GM12872 (cell line): ENCODE data around the gene CASP8AP2.

Experiments
- TF ChIP-seq, protein P1 (sequence below): IDR thresholded peaks from 3 replicates; pipeline ENCODE4 v1.5.1; 2011; ENCODE audit warnings: low read depth, mild to moderate bottlenecking, low read length, moderate library complexity; ENCODE audit not compliant: insufficient read depth

CASP8AP2 gene

DNA sequence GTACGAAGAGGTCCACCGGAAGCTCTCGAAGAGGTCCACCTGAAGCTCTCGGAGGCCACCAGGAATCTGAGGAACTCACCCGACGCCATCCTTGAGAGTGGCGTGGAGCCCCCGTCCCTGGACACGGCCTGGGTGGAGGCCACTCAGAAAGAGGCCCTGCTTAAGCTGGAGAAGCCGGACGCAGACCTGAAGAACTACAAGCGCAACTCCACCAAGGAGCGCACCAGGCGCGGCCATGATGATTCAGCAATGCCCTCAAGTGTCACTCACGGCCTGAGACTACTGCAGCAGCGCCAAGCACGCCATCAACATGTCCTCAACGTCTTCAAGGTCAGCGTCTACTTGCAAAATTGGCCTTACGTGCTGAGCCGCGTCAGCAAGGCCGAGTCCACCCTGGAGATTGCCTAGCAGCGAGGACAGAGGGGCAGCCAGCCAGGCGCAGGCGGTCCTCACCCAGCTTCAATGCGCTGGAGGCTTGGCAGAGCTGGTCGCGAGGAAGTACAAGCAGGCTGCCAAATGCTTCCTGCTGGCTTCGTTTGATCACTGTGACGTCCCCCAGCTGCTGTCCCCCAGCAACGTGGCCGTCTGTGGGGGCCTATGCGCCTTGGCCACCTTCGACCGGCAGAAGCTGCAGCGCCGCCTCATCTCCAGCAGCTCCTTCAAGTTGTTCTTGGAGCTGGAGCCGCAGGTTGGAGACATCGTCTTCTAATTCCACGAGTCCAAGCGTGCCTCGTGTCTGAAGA, 56.9 kb downstream of the CASP8AP2 start:
- TF ChIP-seq, protein P1, sequence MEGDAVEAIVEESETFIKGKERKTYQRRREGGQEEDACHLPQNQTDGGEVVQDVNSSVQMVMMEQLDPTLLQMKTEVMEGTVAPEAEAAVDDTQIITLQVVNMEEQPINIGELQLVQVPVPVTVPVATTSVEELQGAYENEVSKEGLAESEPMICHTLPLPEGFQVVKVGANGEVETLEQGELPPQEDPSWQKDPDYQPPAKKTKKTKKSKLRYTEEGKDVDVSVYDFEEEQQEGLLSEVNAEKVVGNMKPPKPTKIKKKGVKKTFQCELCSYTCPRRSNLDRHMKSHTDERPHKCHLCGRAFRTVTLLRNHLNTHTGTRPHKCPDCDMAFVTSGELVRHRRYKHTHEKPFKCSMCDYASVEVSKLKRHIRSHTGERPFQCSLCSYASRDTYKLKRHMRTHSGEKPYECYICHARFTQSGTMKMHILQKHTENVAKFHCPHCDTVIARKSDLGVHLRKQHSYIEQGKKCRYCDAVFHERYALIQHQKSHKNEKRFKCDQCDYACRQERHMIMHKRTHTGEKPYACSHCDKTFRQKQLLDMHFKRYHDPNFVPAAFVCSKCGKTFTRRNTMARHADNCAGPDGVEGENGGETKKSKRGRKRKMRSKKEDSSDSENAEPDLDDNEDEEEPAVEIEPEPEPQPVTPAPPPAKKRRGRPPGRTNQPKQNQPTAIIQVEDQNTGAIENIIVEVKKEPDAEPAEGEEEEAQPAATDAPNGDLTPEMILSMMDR = no peak

DNA sequence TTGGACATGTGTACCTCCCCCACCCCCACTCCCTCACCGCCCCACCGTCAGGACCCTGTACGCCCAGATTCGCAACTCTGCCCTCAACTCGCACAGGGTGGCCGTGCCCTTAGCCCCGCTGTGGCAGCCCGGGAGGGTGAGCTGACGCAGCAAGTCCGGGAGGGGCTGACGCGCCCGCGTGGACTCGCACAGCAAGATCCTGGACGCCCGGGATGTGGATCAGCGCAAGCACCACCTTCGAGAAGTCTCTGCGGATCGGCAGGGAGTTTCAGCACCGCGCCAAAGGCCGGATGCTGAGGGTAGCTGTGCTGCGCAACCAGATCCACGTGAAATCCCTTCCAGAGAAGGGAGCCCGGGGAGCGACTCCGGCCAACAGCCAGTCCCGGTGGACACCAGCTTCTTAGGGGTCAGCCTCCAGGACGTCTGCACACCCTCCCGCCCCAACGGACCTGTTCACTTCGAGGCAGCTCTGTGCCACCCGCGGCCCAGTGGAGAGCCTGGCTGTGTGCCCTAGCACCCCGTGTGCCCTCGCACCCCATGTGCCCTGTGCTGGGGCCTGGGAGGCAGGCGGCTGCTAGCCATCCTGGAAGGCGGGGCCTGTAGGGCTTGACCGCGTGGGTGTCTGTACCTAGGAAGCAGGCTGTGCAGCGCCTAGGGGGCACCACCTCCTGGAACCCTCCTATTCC, 57.9 kb downstream of the CASP8AP2 start:
- TF ChIP-seq, protein P1 = no peak

- TF ChIP-seq, protein P1 = no peak
Measured at GRCh38 chr6:89888138-89888514, 58.4 kb downstream of the CASP8AP2 start.

DNA sequence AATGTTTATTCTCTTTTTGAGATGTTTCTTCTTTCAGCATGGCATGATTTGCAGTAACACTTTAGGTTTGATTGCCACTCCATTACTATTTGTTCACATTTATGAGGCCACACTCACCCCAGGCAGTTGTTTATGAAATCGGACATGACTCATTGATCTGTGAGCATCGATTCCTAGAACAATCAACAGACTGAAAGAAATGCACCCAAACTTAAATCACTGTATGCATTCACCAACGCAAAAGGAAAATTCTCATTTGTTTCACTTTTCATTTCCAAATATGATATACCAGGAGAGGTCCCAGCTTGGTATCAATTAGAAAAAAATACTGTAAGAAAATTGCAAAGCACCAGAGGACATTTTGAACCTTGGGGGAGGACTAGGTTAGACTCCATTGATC, 59.2 kb downstream of the CASP8AP2 start:
- TF ChIP-seq, protein P1 = no peak

GRCh38 chr6:89892577-89892976, 62.9 kb downstream of the CASP8AP2 start:
- TF ChIP-seq, protein P1 = peak; percentile 25; the same call in 1 of the 3 replicates

DNA sequence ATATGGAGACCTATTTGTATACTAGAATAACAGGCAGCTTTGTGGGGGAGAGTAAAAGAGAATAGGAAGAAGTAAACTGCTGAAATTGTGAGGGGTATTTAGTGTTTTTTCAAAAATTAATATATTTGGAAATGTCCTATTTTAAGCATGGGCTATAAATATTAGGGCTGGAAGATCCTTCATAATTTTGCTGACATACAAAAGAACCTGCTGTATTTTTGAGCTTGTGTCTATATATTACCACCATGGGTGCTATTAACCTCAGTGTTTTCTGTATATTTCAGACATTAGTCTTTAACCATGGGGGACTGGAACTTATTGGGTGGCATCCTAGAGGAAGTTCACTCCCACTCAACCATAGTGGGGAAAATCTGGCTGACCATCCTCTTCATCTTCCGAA, 64.5 kb downstream of the CASP8AP2 start, which contains the start of gene GJA10:
Gene GJA10 (plus strand): TSS at position 301 of the 400 bp plus-strand sequence. CDS start 0 bp downstream, at position 301.
- TF ChIP-seq, protein P1 = no peak

DNA sequence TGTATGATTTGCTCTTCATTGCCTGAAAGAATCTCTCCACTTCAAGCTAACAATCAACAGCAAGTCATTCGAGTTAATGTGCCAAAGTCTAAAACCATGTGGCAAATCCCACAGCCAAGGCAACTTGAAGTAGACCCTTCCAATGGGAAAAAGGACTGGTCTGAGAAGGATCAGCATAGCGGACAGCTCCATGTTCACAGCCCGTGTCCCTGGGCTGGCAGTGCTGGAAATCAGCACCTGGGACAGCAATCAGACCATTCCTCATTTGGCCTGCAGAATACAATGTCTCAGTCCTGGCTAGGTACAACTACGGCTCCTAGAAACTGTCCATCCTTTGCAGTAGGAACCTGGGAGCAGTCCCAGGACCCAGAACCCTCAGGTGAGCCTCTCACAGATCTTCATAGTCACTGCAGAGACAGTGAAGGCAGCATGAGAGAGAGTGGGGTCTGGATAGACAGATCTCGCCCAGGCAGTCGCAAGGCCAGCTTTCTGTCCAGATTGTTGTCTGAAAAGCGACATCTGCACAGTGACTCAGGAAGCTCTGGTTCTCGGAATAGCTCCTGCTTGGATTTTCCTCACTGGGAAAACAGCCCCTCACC, 65.7 kb downstream of the CASP8AP2 start:
- TF ChIP-seq, protein P1 = no peak
